GDM1 (cell line): Measurements from ENCODE around the gene USH2A.

Experiments
- DNase-seq: peaks from one replicate; lab custom pipeline; 2025; lab: John Stamatoyannopoulos, UW

The USH2A gene

GRCh38 chr1:215958841-215959240, 464.4 kb downstream of the USH2A start:
- no peak for DNase-seq

GRCh38 chr1:215957663-215958062, 465.6 kb downstream of the USH2A start:
- no peak for DNase-seq

- DNase-seq, result no peak
These were observed 490.7 kb downstream of the USH2A start for GRCh38 chr1:215932558-215932957.

GRCh38 chr1:215926670-215927069, 496.6 kb downstream of the USH2A start:
- no peak for DNase-seq

GRCh38 chr1:215923129-215923824, 500.0 kb downstream of the USH2A start:
- no peak for DNase-seq

- no peak for DNase-seq
These were observed 511.8 kb downstream of the USH2A start for GRCh38 chr1:215911406-215911968.

- DNase-seq, result no peak
These were observed 517.6 kb downstream of the USH2A start for GRCh38 chr1:215905493-215906115.

- no peak for DNase-seq
These were observed 522.6 kb downstream of the USH2A start for GRCh38 chr1:215900684-215901083.

- DNase-seq, result no peak
These were observed 523.3 kb downstream of the USH2A start for GRCh38 chr1:215899901-215900300.

- no peak for DNase-seq
These were observed 527.4 kb downstream of the USH2A start for GRCh38 chr1:215895893-215896292.

GRCh38 chr1:215895276-215895675, 528.0 kb downstream of the USH2A start:
- DNase-seq, result no peak

- no peak for DNase-seq
These were observed 528.6 kb downstream of the USH2A start for GRCh38 chr1:215894617-215895016.

- no peak for DNase-seq
These were observed 531.8 kb downstream of the USH2A start for GRCh38 chr1:215891266-215892057.

GRCh38 chr1:215890438-215890837, 532.8 kb downstream of the USH2A start:
- DNase-seq, result no peak

- DNase-seq, result no peak
These were observed 533.4 kb downstream of the USH2A start for GRCh38 chr1:215889871-215890270.

- no peak for DNase-seq
These were observed 535.1 kb downstream of the USH2A start for GRCh38 chr1:215888159-215888558.

GRCh38 chr1:215887627-215888026, 535.6 kb downstream of the USH2A start:
- DNase-seq, result no peak

GRCh38 chr1:215883004-215883403, 540.2 kb downstream of the USH2A start:
- DNase-seq, result no peak

- no peak for DNase-seq
These were observed 544.4 kb downstream of the USH2A start for GRCh38 chr1:215878843-215879242.

GRCh38 chr1:215878128-215878527, 545.1 kb downstream of the USH2A start:
- no peak for DNase-seq

GRCh38 chr1:215877452-215877951, 545.7 kb downstream of the USH2A start:
- no peak for DNase-seq

- no peak for DNase-seq
These were observed 547.5 kb downstream of the USH2A start for GRCh38 chr1:215875712-215876111.

- no peak for DNase-seq
These were observed 548.0 kb downstream of the USH2A start for GRCh38 chr1:215875236-215875635.
